Measurements from ENCODE around the gene MYO1G. TPM values are rescaled to one million over a fixed set of nuclear protein-coding genes. Genes with fewer than 3 reads are reported as not detected.
A peak's percentile ranks its signal among the peaks of the same experiment; 100 is the strongest.

MYO1G gene
- total RNA-seq, 1 experiment from 2014 or later: 0.57 TPM

- Histone ChIP-seq H3K56ac (ENCODE audit: insufficient read length, low read depth, low read length) (no peak overlapping the region), H4K91ac (ENCODE audit: insufficient read length, low read depth, low read length) (no peak overlapping the region), H3K9ac (ENCODE audit: extremely low read depth, insufficient read length, low read length) (no peak overlapping the region), H3K27ac (ENCODE audit: insufficient read length, low read depth, low read length) (no peak overlapping the region), H4K20me1 (ENCODE audit: control insufficient read depth, insufficient read depth, insufficient read length) (no peaks in the 10 kb centered on the region), H2BK120ac (ENCODE audit: low read depth, low read length, poor library complexity, severe bottlenecking) (no peak overlapping the region), H2BK12ac (ENCODE audit: insufficient read length, low read depth, low read length) (no peak overlapping the region), H3K27me3 (ENCODE audit: insufficient read depth, low read length) (no peaks in the 10 kb centered on the region), H3K79me2 (ENCODE audit: insufficient read depth, low read length) (no peaks in the 10 kb centered on the region), H3T11ph (ENCODE audit: low read length) (no peak overlapping the region), H4K8ac (replicated peaks; ENCODE audit: insufficient read length, low read depth, low read length) (no peak overlapping the region), H3K23me2 (ENCODE audit: insufficient read length, low read depth, low read length, poor library complexity, severe bottlenecking) (no peaks in the 10 kb centered on the region), H2AFZ (ENCODE audit: low read length) (peak overlapping the region; percentile 3), H4K5ac (ENCODE audit: insufficient read length, low read depth, low read length) (no peak overlapping the region), H3K4ac (ENCODE audit: low read depth, low read length) (no peak overlapping the region), H3K18ac (ENCODE audit: insufficient read length, low read depth, low read length) (no peak overlapping the region), H3K14ac (ENCODE audit: insufficient read depth, low read length) (no peak overlapping the region), H2AK5ac (ENCODE audit: insufficient read length, low read length) (no peak overlapping the region), H2BK5ac (ENCODE audit: insufficient read length, low read length) (no peak overlapping the region), H3K23ac (ENCODE audit: insufficient read length, low read depth, low read length) (no peak overlapping the region), H3K4me1 (ENCODE audit: insufficient read depth, low read length) (no peaks in the 10 kb centered on the region), H3K79me1 (ENCODE audit: insufficient read depth, low read depth, low read length, poor library complexity, severe bottlenecking) (no peaks in the 10 kb centered on the region), H3K9me3 (ENCODE audit: control insufficient read depth, low read depth, low read length) (no peaks in the 10 kb centered on the region), H3K4me2 (ENCODE audit: insufficient read depth, insufficient read length, low read length) (no peak overlapping the region), H2BK20ac (ENCODE audit: low read depth, low read length, poor library complexity, severe bottlenecking) (no peak overlapping the region), H2BK15ac (ENCODE audit: low read depth, low read length) (no peak overlapping the region; the same call in 1 of the 2 replicates)
- Mint-ChIP-seq H3K36me3 (ENCODE audit: insufficient read depth in 1 of 3, low read depth in 3 of 3) (no peaks in the 10 kb centered on the region; a peak in 2 of 7 replicates), H3K27ac (no peak overlapping the region), H3K4me3 (no peak overlapping the region), H3K9me3 (peaks cover 2 to 13% of the 10 kb centered on the region in 2 experiments; a peak in 4 of 5 replicates), H3K4me1 (0 out of 4 replicates have a peak, but pooled peaks cover 0 to 3% of the 10 kb centered on the region in 2 experiments), H3K27me3 (ENCODE audit: low read depth) (peaks cover 8% of the 10 kb centered on the region)
- DNase-seq: peak; percentile 86
- TF ChIP-seq CTCF (conservative IDR thresholded peaks at IDR 0.05): peak; percentile 90
- no CpG with 5 or more reads among the region's 14 CpGs for WGBS (ENCODE audit: extremely low coverage, insufficient read length, low lambda C conversion rate)
Measured at GRCh38 chr7:44921607-44922350, 57.0 kb downstream of the MYO1G start.

All from H9 (cell line).